RWPE2 (cell line): ENCODE results near the gene SCARF1.
A peak's percentile ranks its signal among the peaks of the same experiment; 100 is the strongest.

Experiments used
- ATAC-seq: fragments of 200-7000 bp; cut with Tn5 transposase; 3 replicates; pipeline ENCODE4 v1.9.1; 2021; ENCODE audit warnings: low read depth
- DNase-seq: peaks from one replicate; pipeline ENCODE4 v3.0.0-alpha.2; 2020; ENCODE audit warnings: low spot score
- H3K27ac ChIP-seq: fragments of 450-650 bp; 2 replicates; pipeline ENCODE4 v1.5.1; 2017; ENCODE audit warnings: mild to moderate bottlenecking; ENCODE audit not compliant: poor library complexity, severe bottlenecking
- H3K27me3 ChIP-seq: fragments of 250-450 bp; sonication (Bioruptor Pico); 2 replicates; pipeline ENCODE4 v1.5.1; 2021; ENCODE audit warnings: mild to moderate bottlenecking, moderate library complexity; ENCODE audit not compliant: insufficient read depth, poor library complexity, severe bottlenecking
- H3K36me3 ChIP-seq: fragments of 250-450 bp; sonication (Bioruptor Pico); 2 replicates; pipeline ENCODE4 v1.5.1; 2020; ENCODE audit warnings: low read depth, mild to moderate bottlenecking, moderate library complexity
- H3K4me1 ChIP-seq: fragments of 250-450 bp; sonication (Bioruptor Pico); 2 replicates; pipeline ENCODE4 v1.5.1; 2021; ENCODE audit warnings: mild to moderate bottlenecking, moderate library complexity; ENCODE audit not compliant: insufficient read depth, poor library complexity, severe bottlenecking
- H3K4me3 ChIP-seq: fragments of 250-450 bp; sonication (Bioruptor Pico); 2 replicates; pipeline ENCODE4 v1.5.1; 2021; ENCODE audit warnings: mild to moderate bottlenecking, moderate library complexity; ENCODE audit not compliant: severe bottlenecking
- H3K9me3 ChIP-seq: fragments of 250-450 bp; sonication (Bioruptor Pico); 2 replicates; pipeline ENCODE4 v1.5.1; 2021; ENCODE audit warnings: mild to moderate bottlenecking, moderate library complexity; ENCODE audit not compliant: severe bottlenecking
- CTCF ChIP-seq: fragments of 450-650 bp; IDR thresholded peaks from one replicate; pipeline ENCODE4 v1.5.1; 2017; ENCODE audit warnings: mild to moderate bottlenecking, moderate library complexity; ENCODE audit not compliant: poor library complexity, severe bottlenecking

The SCARF1 gene

GRCh38 chr17:1591474-1592090 lies 54.0 kb downstream of the SCARF1 start:
- Histone ChIP-seq H3K27me3 (no peaks in the 10 kb centered on the region), H3K4me1 (peaks cover 13% of the 10 kb centered on the region), H3K27ac (no peak overlapping the region), H3K9me3 (no peaks in the 10 kb centered on the region), H3K4me3 (no peak overlapping the region), H3K36me3 (no peaks in the 10 kb centered on the region)
- DNase-seq (no peak), ATAC-seq (no peak)
- TF ChIP-seq CTCF = no peak

GRCh38 chr17:1590747-1591473 lies 54.6 kb downstream of the SCARF1 start:
- H3K9me3 ChIP-seq = no peaks in the 10 kb centered on the region
- H3K4me3 ChIP-seq = no peak overlapping the region
- DNase-seq = no peak
- peak overlapping the region; percentile 16 for H3K27ac ChIP-seq
- H3K4me1 ChIP-seq = peaks cover 13% of the 10 kb centered on the region
- ATAC-seq = no peak
- H3K27me3 ChIP-seq = no peaks in the 10 kb centered on the region
- no peak for TF ChIP-seq CTCF
- no peaks in the 10 kb centered on the region for H3K36me3 ChIP-seq

GRCh38 chr17:1590029-1590746 lies 55.3 kb downstream of the SCARF1 start:
- H3K27me3 ChIP-seq = no peaks in the 10 kb centered on the region
- TF ChIP-seq CTCF = no peak
- peak; percentile 92 for ATAC-seq
- no peaks in the 10 kb centered on the region for H3K9me3 ChIP-seq
- H3K36me3 ChIP-seq = peaks cover 2% of the 10 kb centered on the region
- no peak overlapping the region for H3K4me3 ChIP-seq
- peak overlapping the region; percentile 16 for H3K27ac ChIP-seq
- peaks cover 13% of the 10 kb centered on the region for H3K4me1 ChIP-seq
- no peak for DNase-seq

- no peaks in the 10 kb centered on the region for H3K9me3 ChIP-seq
- DNase-seq (no peak), ATAC-seq (no peak)
- no peak overlapping the region for H3K4me3 ChIP-seq
- H3K4me1 ChIP-seq = peaks cover 13% of the 10 kb centered on the region
- no peak for TF ChIP-seq CTCF
- H3K27ac ChIP-seq = no peak overlapping the region
- H3K27me3 ChIP-seq = no peaks in the 10 kb centered on the region
- peaks cover 10% of the 10 kb centered on the region for H3K36me3 ChIP-seq
These were observed 56.5 kb downstream of the SCARF1 start for GRCh38 chr17:1588821-1589585.
